LNCAP (cell line): ENCODE results near the gene OR52E1.

Source experiments
- CTCF ChIP-seq: fragments of 450-650 bp; IDR thresholded peaks from 2 replicates; pipeline ENCODE4 v1.5.1; 2017; ENCODE audit warnings: mild to moderate bottlenecking

The OR52E1 gene

GRCh38 chr11:5090668-5091067 is 21.3 kb downstream of the OR52E1 start:
- no peak for TF ChIP-seq CTCF

GRCh38 chr11:5092821-5093585 is 23.6 kb downstream of the OR52E1 start:
- TF ChIP-seq CTCF = no peak

- TF ChIP-seq CTCF = no peak
These were observed 26.6 kb downstream of the OR52E1 start for GRCh38 chr11:5096011-5096410.

- TF ChIP-seq CTCF = no peak
These were observed 32.9 kb downstream of the OR52E1 start for GRCh38 chr11:5102246-5102645.

GRCh38 chr11:5103066-5103465 is 33.7 kb downstream of the OR52E1 start:
- TF ChIP-seq CTCF = no peak

- TF ChIP-seq CTCF = no peak
These were observed 37.9 kb downstream of the OR52E1 start for GRCh38 chr11:5107285-5107684.

GRCh38 chr11:5115339-5115738 is 46.0 kb downstream of the OR52E1 start:
- no peak for TF ChIP-seq CTCF

GRCh38 chr11:5117588-5117987 is 48.2 kb downstream of the OR52E1 start:
- TF ChIP-seq CTCF = no peak
